GM19099 (cell line): ENCODE results near the gene TMEM253.

Experiments used
- POLR2A ChIP-seq: IDR thresholded peaks from 3 replicates; pipeline ENCODE4 v1.6.1; 2011; ENCODE audit warnings: low read depth; ENCODE audit not compliant: insufficient read length; ENCODE audit errors: extremely low read depth

Gene TMEM253

GRCh38 chr14:21066882-21067502 lies 33.9 kb upstream of the TMEM253 start:
- no peak for TF ChIP-seq POLR2A

GRCh38 chr14:21068521-21069387 lies 32.1 kb upstream of the TMEM253 start:
- no peak for TF ChIP-seq POLR2A

GRCh38 chr14:21069388-21070082 lies 31.3 kb upstream of the TMEM253 start:
- no peak for TF ChIP-seq POLR2A

- TF ChIP-seq POLR2A, result no peak
Observed at GRCh38 chr14:21070083-21070609, 30.7 kb upstream of the TMEM253 start, which contains the start of gene ARHGEF40. Gene ARHGEF40, plus strand, starts transcription at chr14:21070304. Its CDS starts 93 bp downstream, at chr14:21070397.

- no peak for TF ChIP-seq POLR2A
Observed at GRCh38 chr14:21070610-21071224, 30.1 kb upstream of the TMEM253 start.

DNA sequence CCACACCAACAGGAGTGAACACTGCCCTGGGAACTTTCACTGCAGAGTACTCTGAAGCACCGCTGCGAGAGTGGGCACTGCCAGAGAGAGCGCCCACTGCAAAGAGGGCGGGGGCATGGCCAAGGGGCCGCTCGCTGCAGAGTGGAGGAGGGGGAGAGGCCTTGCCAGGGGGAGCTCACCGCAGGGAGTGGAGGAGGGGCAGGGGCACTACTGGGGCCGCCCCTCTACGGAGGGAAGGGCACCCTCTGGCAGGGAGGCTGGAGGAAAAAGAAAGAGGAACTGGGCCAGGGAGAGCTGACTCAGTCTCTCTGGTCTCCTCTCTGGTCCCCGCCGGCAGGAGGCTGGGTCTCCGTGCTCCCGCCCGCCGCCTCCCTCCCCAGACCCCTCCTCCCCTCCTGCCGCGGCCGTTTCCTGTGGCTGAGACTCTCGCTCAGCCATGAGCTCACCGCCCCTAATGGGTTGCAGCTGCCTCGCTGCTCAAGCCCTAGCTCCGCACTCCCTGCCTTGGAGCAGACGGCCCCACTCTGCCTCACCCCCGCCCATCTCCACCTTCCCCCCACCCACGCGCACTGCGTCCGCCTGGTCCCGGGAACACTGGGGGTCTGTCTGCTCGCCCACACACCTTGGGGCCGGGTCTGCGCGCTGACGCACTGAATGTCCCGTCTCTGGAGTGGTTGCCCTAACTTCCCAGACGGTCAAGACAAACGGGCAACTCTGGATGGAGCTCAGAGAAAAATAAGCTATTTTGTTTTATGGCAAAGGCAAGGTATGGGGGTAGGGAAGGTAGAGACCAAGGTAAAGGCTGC lies 29.4 kb upstream of the TMEM253 start:
- no peak for TF ChIP-seq POLR2A

GRCh38 chr14:21072031-21072473 lies 28.8 kb upstream of the TMEM253 start:
- no peak for TF ChIP-seq POLR2A

GRCh38 chr14:21072781-21073339 lies 28.0 kb upstream of the TMEM253 start:
- TF ChIP-seq POLR2A, result no peak

DNA sequence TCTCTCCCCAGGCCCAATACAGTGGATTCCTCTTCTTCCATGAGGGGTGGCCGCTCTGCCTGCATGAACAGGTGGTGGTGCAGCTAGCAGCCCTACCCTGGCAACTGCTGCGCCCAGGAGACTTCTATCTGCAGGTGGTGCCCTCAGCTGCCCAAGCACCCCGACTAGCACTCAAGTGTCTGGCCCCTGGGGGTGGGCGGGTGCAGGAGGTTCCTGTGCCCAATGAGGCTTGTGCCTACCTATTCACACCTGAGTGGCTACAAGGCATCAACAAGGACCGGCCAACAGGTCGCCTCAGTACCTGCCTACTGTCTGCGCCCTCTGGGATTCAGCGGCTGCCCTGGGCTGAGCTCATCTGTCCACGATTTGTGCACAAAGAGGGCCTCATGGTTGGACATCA lies 26.9 kb upstream of the TMEM253 start:
- TF ChIP-seq POLR2A, result no peak

GRCh38 chr14:21074398-21075272 lies 26.2 kb upstream of the TMEM253 start:
- TF ChIP-seq POLR2A, result no peak

GRCh38 chr14:21075719-21076437 lies 25.0 kb upstream of the TMEM253 start:
- TF ChIP-seq POLR2A, result no peak

- TF ChIP-seq POLR2A, result no peak
Observed at GRCh38 chr14:21077672-21078071, 23.2 kb upstream of the TMEM253 start.

GRCh38 chr14:21078287-21078686 lies 22.6 kb upstream of the TMEM253 start:
- TF ChIP-seq POLR2A, result no peak

GRCh38 chr14:21078726-21079125 lies 22.1 kb upstream of the TMEM253 start:
- no peak for TF ChIP-seq POLR2A
